Activated gamma-delta T cell treated with Interleukin-2 at 50 U/mL for 16 hours (primary cell): ENCODE measurements around the gene MICA.
"Not testable (repeated sequence)": the region's sequence is repeated elsewhere in the genome, so short reads cannot be mapped to it uniquely, and the experiment has no call there.

Experiments
- DNase-seq: peaks from one replicate; pipeline ENCODE4 v3.0.0-alpha.2; 2020

Gene MICA

DNA sequence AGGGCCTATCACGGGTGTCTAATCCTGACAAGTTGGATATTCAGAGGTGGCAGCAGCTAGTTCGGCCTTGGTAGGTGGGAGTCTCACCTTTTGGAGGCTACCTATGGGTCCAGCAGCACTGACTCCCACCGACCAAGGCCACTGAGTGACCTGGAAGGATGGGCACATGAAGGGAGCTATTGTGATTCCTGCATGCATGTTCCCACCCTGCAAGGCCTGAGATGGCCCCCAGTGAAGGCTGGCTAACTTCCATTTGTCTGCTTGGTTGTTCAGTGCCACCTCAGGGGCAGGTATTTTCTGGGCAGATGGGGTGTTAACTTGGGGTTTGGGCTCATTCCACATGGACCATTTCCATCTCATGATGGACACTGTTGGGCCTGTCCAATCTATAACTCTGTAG lies 18.4 kb upstream of the MICA start:
- DNase-seq, result no peak

DNA sequence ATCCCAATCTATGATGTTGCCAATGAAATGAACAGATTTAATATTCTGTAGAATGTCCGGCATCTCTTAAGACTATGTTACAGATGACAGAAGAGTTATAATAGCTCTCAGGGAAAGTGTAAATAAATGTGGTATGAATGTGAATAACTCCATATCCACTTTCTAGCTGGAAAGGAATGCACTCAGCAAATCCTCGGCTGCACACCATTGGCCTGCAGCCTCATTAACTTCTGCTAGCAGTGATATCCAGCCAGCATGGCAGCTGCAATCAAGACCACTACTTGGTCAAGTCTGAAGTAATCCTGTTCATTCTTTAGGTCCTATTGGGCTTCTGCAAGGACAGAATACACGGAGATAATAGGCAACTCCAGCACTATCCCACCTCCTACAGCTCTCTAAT lies 17.3 kb upstream of the MICA start:
- no peak for DNase-seq

DNA sequence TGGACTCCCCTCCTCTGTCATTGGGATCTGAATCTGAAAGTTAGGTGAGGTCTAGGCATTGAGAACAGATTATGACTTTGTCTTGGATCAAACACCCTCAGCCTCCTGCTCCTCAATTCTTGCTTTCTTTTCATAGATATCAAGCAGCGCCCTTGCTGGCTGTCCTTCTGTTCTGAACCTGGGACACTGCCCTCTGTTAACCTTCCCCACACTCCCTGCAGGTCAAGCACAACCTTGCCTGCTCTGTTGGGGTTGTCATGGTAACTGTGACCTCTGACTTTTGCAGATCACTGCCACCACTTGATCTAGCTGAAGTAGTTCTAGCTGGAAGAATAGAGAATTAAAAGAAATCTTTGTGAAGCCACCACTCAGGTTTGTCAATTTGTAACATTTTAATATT lies 16.4 kb upstream of the MICA start:
- no peak for DNase-seq

DNA sequence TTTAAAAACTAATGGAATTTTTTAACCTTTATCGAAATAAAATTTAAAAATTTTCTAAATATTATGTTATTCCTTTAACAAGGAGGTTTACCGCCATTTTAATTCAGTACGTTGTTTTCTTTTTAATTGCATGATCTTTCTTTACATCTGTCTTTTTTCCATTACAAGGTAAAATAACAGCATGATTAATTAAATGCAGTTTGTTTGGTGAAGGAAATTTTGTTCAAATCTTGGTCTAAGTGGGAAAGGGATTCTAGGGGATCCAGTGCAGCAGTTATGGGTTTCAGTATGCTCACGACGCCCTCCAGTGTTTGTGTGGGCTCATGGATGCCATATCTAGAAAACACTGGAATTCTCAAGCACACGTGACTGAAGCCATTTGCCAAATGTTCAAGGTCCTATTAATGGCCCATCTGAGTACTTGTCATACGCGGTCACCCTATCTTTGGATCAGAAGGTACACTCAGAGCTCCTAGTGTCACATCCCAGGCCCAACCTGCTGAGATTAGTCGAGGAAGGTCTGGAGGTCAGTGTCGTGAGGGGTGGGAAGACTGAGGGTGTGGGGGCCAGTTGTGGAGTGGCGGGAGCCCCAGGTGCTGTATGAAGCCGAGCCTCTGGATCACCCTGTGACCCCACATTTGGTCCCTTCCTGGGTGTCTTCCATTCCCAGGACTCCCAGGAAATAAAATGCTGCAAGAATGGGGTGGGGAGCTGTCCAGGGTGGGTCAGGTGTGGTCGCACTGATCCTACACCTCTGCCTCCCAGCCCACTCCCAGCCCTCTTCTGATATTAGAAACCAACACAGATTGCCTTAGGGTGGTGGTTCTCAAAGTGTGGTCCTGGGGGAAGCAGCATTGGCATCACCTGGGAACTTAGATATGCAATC lies 14.2 kb upstream of the MICA start:
- not testable (repeated sequence) for DNase-seq

DNA sequence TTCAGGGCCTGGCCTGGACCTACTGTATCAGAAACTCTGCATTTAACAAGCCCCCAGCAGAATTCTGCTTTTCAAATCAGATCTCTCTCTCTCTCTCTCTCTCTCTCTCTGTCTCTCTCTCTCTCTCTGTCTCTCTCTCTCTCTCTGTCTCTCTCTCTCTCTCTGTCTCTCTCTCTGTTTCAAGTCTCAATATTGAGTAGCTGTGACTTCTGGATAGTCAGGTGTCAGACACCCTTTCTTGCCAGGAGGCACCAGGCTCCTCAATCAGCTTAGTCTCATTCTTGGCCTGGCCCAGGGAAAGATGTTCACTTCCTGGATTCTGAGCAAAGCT lies 13.6 kb upstream of the MICA start:
- not testable (repeated sequence) for DNase-seq

DNA sequence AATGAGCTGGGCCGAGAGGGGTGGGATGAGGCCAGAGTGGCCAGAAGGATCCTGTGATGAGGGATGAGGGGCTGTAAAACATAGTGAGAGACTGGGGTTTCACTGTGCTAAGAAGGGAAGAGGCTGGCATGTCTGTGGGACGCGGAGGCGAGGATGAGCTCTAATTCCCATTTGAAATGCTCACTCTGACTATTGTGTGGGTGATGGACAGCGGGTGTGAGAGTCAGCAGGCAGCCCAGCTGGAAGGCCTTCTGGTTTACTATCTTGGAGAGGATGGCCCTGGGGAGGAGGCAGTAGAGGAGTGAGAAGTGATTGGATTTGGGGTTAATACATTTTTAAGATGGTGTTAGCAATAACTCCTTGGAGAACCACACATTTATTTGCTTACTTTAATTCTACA lies 9.5 kb upstream of the MICA start:
- DNase-seq, result no peak

DNA sequence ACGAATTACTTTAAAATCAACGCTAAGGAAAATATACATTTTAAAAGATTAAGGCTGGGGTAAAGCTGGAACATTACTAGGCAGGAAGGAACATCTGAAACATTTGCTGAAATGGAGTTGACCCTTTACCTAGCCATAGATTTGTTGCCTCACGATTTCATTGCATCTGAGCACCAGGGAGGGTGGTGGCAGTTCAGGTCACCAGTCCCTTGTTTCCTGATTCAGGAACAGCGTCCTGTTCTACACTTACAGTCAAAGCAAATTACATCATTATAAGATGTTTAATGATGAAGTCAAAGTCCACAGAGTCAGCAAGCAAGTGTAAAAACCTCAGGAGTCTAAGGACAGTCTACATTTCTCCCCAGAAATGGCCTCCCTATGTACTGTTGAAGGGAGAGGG lies 9.0 kb upstream of the MICA start:
- DNase-seq, result no peak

DNA sequence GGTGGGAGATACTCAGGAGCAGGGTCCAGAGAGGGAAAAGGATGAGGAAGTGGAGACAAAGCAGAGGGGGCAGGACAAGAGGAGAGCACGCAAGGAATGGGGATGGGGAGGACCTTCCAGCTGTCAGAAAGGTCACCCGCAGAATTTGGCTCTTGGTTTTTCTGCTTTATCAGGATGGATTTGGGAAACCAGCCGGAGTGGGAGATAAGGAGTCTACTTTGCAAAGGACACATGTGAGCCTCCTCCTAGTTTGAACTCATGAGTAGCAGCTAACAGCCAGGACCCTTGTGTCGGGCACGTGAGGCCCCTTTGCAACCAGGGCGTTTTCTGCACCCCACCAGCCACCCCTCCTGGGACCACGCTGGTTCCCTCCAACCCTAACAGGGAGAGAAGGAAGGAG lies 7.6 kb upstream of the MICA start:
- no peak for DNase-seq

DNA sequence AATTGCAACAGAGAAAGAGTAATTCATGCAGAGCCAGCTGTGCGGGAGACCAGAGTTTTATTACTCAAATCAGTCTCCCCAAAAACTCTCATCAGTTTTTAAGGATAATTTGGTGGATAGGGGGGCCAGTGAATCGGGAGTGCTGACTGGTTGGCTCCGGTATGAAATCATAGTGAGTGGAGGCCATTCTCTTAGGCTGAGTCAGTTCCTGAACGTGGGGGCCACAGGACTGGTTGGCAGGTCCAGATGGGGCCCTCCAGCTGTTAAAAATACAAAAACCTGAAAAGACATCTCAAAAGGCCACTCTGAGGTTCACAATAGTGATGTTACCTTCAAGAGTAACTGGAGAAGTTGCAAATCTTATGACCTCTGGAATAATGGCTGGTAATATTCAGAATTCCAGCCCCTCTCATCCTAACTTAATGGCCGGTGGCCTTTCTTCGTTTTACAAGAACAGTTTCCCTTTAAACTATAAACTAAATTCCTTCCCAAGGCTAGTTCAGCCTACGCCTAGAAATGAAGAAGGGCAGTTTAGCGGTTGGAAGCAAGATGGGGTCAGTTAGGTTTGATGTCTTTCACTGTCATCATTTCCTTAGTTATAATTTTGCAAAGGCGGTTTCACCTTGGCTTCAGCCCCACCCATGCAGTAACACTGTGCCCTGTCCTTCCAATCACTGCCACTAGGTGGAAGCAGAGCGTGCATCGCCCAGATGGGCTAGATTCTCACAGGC lies 6.8 kb upstream of the MICA start:
- DNase-seq, result peak; percentile 88

DNA sequence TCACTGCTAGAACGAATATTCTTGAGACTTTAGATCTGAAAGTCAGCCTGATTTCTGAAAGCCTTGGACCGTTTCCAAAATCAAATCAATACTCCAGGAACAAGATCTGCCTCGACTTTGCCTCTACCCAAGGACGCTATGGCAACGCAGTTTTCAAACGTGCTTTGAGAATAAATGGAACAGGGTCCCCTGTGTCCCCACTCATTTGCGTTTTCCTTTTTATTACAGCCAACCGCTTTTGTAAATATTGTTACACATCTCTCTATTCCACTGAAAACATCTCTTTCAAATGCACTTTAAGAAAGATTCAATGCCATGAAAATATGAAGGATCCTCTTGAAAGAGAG lies 6.3 kb upstream of the MICA start:
- DNase-seq, result not testable (repeated sequence)

DNA sequence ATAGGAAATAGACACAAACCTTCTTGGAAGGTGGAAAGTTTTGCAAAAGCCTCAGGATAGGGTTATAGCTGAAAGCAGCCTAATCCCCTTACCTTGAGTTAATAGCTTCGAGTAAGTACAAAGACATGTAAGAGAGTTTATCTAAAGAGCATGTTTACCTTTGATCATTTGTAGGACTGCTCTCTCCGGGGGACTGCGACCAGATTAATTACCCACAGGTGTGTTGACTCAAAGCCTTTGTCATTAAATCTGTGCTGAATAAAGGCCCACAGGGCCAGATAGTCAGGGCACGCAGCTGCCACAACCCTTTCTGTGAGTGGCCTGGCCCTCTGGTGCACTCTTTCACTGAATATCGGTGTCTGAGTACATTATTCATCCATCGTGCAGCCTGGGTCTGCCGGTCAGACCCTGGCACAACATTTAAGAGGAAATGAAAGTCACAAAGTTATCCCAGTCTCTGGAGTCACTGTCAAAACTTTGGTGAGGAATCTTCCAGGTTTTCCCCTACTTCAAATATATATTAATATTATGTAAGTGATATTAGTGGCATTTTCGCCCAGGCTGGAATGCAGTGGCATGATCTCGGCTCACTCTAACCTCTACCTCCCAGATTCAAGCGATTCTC lies 5.4 kb upstream of the MICA start:
- DNase-seq, result no peak

DNA sequence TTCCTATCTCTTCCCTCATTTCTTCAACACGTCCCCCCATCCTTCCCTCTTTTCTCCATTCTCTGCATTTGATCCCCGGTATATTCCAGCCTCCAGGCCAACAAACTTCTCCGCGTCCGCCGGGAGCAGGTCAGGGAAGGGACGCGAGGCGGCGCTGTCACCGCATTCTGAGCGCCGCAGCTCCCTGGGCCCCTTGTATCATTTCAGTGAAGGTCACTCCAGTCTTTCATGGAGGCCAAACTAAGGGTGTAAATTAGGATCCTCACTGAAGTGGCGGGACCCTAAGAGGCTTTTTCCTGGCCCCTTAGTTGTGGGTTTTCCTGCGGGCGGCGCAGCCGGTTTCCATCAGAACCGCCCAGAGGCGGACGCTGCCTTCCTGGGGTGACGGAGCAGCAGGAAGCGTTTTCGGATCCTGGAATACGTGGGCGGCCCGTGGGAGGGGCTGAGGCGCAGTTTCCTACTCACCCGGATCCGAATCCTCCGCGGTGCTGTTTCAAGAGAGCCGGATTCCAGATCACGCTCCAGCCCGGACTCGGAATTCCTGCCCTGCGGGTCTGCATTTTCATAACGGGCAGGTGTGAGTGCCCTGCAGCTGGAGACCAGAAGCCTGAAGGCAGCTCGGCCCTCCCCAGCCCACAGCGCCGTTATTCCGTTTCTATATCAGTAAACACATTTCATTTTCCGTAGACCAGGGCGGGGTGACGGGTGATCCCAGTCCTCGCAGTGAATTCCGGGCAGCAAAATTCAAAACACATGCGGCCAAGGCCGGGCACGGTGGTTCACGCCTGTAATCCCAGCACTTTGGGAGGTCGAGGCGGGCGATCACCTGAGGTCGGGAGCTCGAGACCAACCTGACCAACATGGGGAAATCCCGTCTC lies 3.6 kb upstream of the MICA start:
- peak; percentile 40 for DNase-seq

DNA sequence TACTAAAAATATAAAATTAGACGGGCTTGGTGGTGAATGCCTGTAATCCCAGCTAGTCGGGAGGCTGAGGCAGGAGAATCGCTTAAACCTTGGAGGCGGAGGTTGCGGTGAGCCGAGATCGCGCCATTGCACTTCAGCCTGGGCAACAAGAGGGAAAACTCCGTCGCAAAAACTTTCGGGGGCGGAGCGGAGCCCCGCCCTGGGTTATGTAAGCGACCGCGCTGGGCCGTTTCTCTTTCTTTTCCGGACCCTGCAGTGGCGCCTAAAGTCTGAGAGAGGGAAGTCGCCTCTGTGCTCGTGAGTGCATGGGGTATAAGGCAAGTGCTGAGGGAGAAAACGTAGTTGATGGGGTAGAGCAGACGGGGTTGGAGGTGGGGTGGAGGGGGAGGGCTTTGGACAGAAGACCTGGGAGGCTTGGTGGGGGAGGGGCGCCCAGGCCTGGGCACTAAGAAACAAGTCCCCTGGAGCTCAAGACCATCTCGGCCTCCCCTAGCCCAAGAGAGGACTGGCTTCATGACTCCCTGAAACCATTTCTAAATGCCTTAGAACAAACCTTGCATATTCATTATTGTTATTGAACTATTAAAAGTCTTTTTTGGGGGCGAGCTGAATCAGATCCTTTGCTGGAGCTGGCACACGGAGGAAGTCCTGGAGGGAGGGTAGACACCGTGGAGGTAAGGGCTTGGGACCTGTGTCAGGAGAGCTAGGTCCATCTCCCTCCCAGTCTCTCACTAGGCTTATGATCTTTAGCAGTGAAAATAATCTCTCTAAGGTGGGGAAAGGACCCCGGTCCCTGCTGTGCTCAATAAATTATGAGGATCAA lies 2.7 kb upstream of the MICA start:
- DNase-seq, result peak; percentile 73

DNA sequence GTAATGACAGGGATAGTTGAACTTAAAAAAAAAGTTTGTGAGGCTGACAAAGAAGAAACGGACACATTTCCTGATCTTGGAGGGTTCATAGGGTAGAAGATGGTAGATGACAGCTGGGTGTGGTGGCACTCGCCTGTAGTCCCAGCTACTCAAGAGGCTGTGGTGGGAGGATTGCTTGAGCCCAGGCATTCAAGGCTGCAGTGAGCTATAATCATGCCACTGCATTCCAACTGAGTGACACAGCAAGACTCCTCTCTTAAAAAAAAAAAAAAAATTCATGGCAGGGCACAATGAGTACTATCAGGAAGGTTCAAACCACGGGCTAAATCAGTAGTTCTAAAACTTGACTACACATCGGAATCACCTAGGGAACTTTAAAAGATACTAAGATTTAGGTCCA lies 2.0 kb upstream of the MICA start:
- no peak for DNase-seq

DNA sequence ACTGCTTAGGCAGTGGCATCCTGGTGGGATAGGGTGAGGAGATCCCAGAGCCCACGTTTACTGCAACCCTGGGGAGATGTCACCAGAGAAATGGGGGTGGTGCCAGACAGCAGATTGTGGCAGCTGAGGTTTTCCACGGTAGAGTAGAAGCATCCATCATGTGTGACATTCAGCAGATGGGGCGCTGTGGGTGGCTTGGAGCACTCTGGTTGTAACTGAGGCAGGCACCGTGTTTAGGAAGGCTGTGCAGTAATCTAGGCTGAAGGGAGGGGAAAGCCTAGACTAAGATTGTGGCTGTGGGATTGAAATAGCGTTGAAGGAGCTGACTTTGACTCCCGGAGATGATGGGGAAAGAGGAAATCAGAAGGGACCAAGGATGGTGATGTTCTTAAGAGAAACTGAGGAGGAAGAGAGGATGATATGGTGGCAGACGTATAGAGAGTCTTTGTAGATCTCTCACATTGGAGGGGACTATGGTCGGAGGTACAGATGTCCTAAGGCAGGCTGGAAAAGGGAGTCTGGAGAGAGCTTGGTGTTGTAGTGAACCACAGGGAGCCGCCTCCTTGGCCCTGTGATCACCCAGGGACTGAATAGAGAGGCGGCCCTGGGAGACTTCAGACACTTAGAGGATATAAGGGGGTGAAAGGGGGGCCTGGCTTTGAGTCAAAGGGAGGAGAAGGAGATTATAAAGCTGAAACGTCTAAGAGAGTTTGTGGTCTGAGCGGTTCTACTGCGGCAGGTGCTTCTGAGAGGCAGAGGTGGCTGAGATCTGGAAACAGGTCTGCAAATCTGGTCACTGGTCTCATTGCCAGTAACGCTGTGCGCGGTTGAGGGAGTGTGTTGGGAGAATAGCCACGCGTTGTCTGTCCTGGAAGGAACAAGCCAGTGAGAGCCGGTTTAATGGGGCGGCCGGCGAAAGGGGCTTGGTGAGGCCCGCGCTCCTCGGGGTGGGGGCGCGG lies 792 bp upstream of the MICA start:
- peak; percentile 20 for DNase-seq

DNA sequence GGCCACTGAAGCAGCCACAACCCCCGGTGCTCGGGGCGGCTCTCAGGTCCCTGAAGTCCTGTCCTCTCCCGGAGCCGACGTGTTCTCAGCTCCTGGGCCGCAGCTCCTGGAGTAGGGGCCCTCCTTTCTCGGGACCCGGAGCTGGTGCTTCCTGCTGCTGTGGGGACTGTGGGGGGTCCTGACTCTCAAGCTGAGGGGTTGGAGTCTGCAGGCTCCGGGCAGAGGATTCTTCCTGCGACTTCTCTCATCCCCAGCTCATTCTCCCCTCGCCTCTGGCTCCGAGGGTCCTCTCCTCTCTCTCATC lies 618 bp downstream of the MICA start:
- DNase-seq, result not testable (repeated sequence)

DNA sequence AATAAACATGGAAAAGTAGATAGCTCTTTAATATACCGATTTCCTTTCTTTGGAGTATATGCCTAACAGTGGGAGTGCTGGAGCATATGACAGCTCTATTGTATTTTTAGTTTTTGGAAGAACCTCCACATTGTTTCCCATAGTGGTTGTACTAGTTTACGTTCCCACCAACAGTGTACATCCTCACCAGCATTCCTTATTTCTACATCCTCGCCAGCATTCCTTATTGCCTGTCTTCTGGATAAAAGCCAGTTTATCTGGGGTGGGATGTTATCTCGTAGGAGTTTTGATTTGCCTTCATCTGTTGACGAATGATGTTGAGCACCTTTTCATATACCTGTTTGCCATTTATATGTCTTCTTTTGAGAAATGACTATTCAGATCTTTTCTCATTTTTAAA lies 2.6 kb downstream of the MICA start:
- DNase-seq, result no peak

DNA sequence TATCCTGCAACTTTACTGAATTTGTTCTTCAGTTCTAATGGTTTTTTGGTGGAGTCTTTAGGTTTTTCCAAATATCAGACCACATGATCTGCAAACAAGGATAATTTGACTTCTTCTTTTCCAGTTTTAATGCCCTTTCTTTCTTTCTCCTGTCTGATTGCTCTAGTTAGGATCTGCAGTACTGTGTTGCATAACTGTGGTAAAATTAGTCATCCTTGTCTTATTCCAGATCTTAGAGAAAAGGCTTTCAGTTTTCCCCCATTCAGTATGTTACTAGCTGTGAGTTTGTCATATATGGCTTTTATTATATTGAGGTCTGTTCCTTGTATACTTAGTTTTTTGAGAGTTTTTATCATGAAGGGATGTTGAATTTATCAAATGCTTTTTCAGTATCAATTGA lies 4.3 kb downstream of the MICA start:
- no peak for DNase-seq

DNA sequence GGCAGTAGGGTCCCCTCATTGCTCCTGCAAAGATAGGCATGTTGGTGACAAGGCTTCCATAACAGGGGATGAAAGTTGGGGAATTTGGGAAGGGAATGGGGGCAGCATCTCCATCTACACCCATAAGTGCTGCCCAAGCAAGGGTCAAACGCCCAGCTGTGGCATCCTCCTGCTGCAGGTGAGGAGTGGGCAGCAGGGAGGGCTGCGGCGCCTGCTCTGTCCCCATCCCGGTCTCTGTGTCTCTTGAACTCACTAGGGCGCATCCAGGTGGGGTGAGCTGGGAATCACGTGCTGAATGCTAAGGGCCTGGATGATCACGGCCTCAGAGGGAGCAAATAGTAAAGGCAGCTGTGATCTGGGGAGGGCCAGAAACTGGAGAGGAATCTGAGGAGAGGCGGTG lies 9.1 kb downstream of the MICA start:
- no peak for DNase-seq

DNA sequence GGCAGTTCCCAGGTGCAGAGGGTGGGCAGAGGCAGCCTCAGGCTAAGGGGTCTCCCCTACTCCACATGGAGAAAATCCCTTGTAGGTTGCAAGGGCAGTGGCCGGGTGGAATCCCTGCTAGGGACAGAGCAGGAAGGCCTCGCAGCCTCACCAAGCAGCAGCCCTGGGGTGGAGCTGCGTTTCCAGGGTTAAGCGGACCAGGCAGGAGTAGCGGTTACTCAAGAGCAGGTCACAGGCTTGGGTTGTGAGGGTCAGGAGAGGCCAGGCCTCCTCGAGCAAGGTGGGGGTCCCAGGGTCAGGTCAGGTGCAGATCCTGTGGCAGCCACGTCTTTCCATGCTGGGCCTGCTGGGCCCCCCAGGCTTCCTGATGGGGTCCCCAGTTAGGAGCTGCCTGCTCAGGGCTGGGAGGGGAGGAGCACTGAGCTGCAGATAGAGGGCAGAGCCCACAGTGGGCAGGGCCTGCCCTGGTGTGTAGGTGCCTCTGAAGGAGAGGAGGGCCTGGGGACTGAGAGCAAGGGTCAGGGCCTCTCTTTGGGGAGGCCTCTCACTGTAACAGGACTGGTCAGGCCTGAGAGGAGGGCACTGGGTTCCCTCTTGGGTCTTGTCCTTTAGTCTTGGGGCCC lies 10.9 kb downstream of the MICA start:
- not testable (repeated sequence) for DNase-seq

DNA sequence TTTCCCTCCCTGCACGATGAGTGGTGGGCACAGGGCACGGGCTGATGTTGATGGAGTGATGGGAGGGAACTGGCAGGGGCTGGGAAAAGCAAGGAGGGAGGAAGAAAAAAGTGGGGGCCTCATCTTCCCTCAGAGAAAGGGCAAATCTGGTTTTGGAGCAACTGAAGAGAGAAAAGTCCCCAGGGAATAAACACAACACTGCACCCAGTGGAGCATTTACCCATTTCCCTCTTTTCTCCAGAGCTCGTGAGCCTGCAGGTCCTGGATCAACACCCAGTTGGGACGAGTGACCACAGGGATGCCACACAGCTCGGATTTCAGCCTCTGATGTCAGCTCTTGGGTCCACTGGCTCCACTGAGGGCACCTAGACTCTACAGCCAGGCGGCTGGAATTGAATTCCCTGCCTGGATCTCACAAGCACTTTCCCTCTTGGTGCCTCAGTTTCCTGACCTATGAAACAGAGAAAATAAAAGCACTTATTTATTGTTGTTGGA lies 11.4 kb downstream of the MICA start:
- DNase-seq, result no peak
